SK-N-MC (cell line): ENCODE measurements around the gene EFHB.

Experiments
- DNase-seq: peaks from one replicate; pipeline ENCODE4 v3.0.0-alpha.2; 2011; ENCODE audit warnings: low read depth, low spot score
- H3K27ac ChIP-seq: fragments of 200-600 bp; sonication (generic); 2 replicates; pipeline ENCODE4 v1.5.1; 2016; ENCODE audit warnings: mixed run types
- H3K36me3 ChIP-seq: fragments of 200-600 bp; sonication (generic); 2 replicates; pipeline ENCODE4 v1.6.1; 2017; ENCODE audit warnings: antibody characterized with exemption, low read length, mixed read lengths; ENCODE audit not compliant: insufficient read depth
- H3K4me3 ChIP-seq: fragments of 200-600 bp; sonication (generic); 2 replicates; pipeline ENCODE4 v1.5.1; 2016
- H3K9ac ChIP-seq: fragments of 200-600 bp; sonication (generic); 2 replicates; pipeline ENCODE4 v1.8.0; 2017; ENCODE audit warnings: mixed run types, mixed read lengths; ENCODE audit not compliant: insufficient read length
- H3K9me3 ChIP-seq: fragments of 200-600 bp; sonication (generic); 2 replicates; pipeline ENCODE4 v1.6.1; 2017; ENCODE audit warnings: low read depth, mild to moderate bottlenecking, antibody characterized with exemption, low read length, moderate library complexity, mixed read lengths
- EZH2 ChIP-seq: fragments of 200-600 bp; sonication (generic); IDR thresholded peaks from one replicate; pipeline ENCODE4 v1.6.1; 2017; ENCODE audit warnings: antibody characterized with exemption
- FOXP2 ChIP-seq: optimal IDR thresholded peaks from 2 replicates; pipeline ENCODE3; 2011; ENCODE audit warnings: mild to moderate bottlenecking, moderate library complexity; ENCODE audit not compliant: insufficient read depth; ENCODE audit errors: extremely low read length, control extremely low read depth
- POLR2AphosphoS5 ChIP-seq: IDR thresholded peaks from 2 replicates; pipeline ENCODE4 v1.6.1; 2012; ENCODE audit warnings: mild to moderate bottlenecking, low read depth, low read length, borderline replicate concordance

EFHB gene

GRCh38 chr3:19938295-19938627, 4.2 kb upstream of the EFHB start:
- no peak for TF ChIP-seq FOXP2
- no peak for TF ChIP-seq POLR2AphosphoS5
- no peak for TF ChIP-seq EZH2
- Histone ChIP-seq H3K27ac (no peak overlapping the region), H3K9me3 (no peaks in the 10 kb centered on the region), H3K9ac (no peak overlapping the region), H3K4me3 (no peak overlapping the region), H3K36me3 (no peaks in the 10 kb centered on the region)
- DNase-seq, result no peak

- no peaks in the 10 kb centered on the region for H3K9me3 ChIP-seq
- H3K36me3 ChIP-seq, result no peaks in the 10 kb centered on the region
- TF ChIP-seq POLR2AphosphoS5, result no peak
- no peak for TF ChIP-seq FOXP2
- no peak for TF ChIP-seq EZH2
- DNase-seq, result no peak
- H3K4me3 ChIP-seq, result no peak overlapping the region
- no peak overlapping the region for H3K27ac ChIP-seq
- H3K9ac ChIP-seq, result no peak overlapping the region
Measured at GRCh38 chr3:19937459-19938294, 3.7 kb upstream of the EFHB start.

- Histone ChIP-seq H3K27ac (no peak overlapping the region), H3K36me3 (no peaks in the 10 kb centered on the region), H3K9me3 (no peaks in the 10 kb centered on the region), H3K4me3 (no peak overlapping the region), H3K9ac (no peak overlapping the region)
- TF ChIP-seq EZH2 (no peak), POLR2AphosphoS5 (no peak), FOXP2 (no peak)
- DNase-seq, result no peak
Measured at GRCh38 chr3:19932422-19932821, 1.6 kb downstream of the EFHB start.

- no peak overlapping the region for H3K27ac ChIP-seq
- DNase-seq, result no peak
- no peaks in the 10 kb centered on the region for H3K36me3 ChIP-seq
- no peak for TF ChIP-seq EZH2
- TF ChIP-seq FOXP2, result no peak
- no peak for TF ChIP-seq POLR2AphosphoS5
- H3K9ac ChIP-seq, result no peak overlapping the region
- no peaks in the 10 kb centered on the region for H3K9me3 ChIP-seq
- no peak overlapping the region for H3K4me3 ChIP-seq
Measured at GRCh38 chr3:19931767-19932188, 2.2 kb downstream of the EFHB start.

- TF ChIP-seq FOXP2 (no peak), EZH2 (no peak), POLR2AphosphoS5 (no peak)
- H3K36me3 ChIP-seq, result no peaks in the 10 kb centered on the region
- H3K9me3 ChIP-seq, result no peaks in the 10 kb centered on the region
- no peak for DNase-seq
- no peak overlapping the region for H3K9ac ChIP-seq
- H3K4me3 ChIP-seq, result no peak overlapping the region
- H3K27ac ChIP-seq, result no peak overlapping the region
Measured at GRCh38 chr3:19931180-19931692, 2.8 kb downstream of the EFHB start.

GRCh38 chr3:19920401-19921080, 13.5 kb downstream of the EFHB start:
- no peaks in the 10 kb centered on the region for H3K9me3 ChIP-seq
- no peak for DNase-seq
- H3K4me3 ChIP-seq, result no peak overlapping the region
- no peak overlapping the region for H3K9ac ChIP-seq
- H3K36me3 ChIP-seq, result no peaks in the 10 kb centered on the region
- TF ChIP-seq POLR2AphosphoS5 (no peak), FOXP2 (no peak), EZH2 (no peak)
- H3K27ac ChIP-seq, result no peak overlapping the region

- no peak overlapping the region for H3K4me3 ChIP-seq
- TF ChIP-seq EZH2, result no peak
- TF ChIP-seq POLR2AphosphoS5, result no peak
- no peak for TF ChIP-seq FOXP2
- DNase-seq, result no peak
- H3K36me3 ChIP-seq, result no peaks in the 10 kb centered on the region
- no peak overlapping the region for H3K27ac ChIP-seq
- H3K9ac ChIP-seq, result no peak overlapping the region
- no peaks in the 10 kb centered on the region for H3K9me3 ChIP-seq
Measured at GRCh38 chr3:19917167-19917566, 16.9 kb downstream of the EFHB start.

GRCh38 chr3:19911452-19911851, 22.6 kb downstream of the EFHB start:
- no peak overlapping the region for H3K9ac ChIP-seq
- DNase-seq, result no peak
- no peaks in the 10 kb centered on the region for H3K36me3 ChIP-seq
- no peak for TF ChIP-seq FOXP2
- no peak for TF ChIP-seq POLR2AphosphoS5
- TF ChIP-seq EZH2, result no peak
- H3K9me3 ChIP-seq, result no peaks in the 10 kb centered on the region
- no peak overlapping the region for H3K27ac ChIP-seq
- no peak overlapping the region for H3K4me3 ChIP-seq

GRCh38 chr3:19907523-19907922, 26.5 kb downstream of the EFHB start:
- Histone ChIP-seq H3K4me3 (no peak overlapping the region), H3K27ac (no peak overlapping the region), H3K36me3 (no peaks in the 10 kb centered on the region), H3K9me3 (no peaks in the 10 kb centered on the region), H3K9ac (no peak overlapping the region)
- no peak for TF ChIP-seq POLR2AphosphoS5
- no peak for TF ChIP-seq EZH2
- no peak for TF ChIP-seq FOXP2
- DNase-seq, result no peak
